GM13976 (cell line): Measurements from ENCODE around the gene ATP2C2.
"Not testable (repeated sequence)": the region's sequence is repeated elsewhere in the genome, so short reads cannot be mapped to it uniquely, and the experiment has no call there.

Experiments
- DNase-seq: peaks from one replicate; pipeline ENCODE4 v3.0.0; 2012; ENCODE audit warnings: low spot score
- in situ Hi-C: fragments of 300-500 bp; cut with MboI; formaldehyde crosslinking; loops from one replicate; pipeline ENCODE4 v1.12.0; 2022; ENCODE audit warnings: low sequenced_read_pairs, mixed read lengths, inconsistent platforms; ENCODE audit not compliant: unreplicated experiment
- TF ChIP-seq, protein P1 (sequence below): IDR thresholded peaks from 2 replicates; pipeline ENCODE4 v1.5.1; 2012; ENCODE audit warnings: borderline replicate concordance, mild to moderate bottlenecking; ENCODE audit not compliant: insufficient read depth; ENCODE audit errors: extremely low read depth, missing control alignments, control extremely low read depth

ATP2C2 gene

DNA sequence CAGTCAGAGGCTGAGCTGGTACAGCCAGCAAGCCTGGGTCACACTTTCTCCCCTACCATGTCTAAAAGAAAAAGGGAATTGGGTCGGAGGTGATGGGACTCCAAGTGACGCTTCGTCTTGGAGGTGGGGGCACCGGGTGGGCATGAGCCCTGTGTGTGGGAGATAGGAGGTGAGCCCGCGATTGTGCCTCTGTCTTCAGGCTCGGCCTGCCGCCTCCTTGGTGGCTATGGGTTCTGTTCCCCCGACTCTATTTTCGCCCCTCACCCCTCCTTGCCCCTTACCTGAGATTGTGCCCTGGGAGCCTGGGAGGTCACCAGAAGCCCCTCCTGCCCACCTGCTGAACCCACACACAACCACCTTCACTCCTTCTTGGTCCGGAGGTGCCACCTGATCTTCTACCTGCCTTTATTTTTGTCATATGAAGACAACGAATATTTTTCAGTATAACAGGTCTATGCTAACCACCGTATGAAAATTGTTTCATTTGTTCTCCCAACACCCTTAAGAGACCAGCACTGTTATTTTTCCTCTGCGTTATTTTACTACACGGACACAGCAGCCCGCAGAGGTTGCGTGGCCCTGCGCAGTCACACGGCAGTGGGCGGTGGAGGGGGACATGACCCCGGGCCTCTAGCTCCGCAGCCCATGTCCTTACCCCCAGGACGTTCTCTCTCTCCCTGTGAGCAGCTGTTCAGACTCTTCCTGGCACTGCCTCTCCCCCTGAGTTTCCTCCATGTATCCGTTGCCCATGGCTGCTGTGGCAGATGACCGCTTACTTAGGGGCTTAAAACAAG, 49.9 kb downstream of the ATP2C2 start:
- TF ChIP-seq, protein P1, sequence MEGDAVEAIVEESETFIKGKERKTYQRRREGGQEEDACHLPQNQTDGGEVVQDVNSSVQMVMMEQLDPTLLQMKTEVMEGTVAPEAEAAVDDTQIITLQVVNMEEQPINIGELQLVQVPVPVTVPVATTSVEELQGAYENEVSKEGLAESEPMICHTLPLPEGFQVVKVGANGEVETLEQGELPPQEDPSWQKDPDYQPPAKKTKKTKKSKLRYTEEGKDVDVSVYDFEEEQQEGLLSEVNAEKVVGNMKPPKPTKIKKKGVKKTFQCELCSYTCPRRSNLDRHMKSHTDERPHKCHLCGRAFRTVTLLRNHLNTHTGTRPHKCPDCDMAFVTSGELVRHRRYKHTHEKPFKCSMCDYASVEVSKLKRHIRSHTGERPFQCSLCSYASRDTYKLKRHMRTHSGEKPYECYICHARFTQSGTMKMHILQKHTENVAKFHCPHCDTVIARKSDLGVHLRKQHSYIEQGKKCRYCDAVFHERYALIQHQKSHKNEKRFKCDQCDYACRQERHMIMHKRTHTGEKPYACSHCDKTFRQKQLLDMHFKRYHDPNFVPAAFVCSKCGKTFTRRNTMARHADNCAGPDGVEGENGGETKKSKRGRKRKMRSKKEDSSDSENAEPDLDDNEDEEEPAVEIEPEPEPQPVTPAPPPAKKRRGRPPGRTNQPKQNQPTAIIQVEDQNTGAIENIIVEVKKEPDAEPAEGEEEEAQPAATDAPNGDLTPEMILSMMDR: no peak
- in situ Hi-C loops: no loop called here
- no peak for DNase-seq

DNA sequence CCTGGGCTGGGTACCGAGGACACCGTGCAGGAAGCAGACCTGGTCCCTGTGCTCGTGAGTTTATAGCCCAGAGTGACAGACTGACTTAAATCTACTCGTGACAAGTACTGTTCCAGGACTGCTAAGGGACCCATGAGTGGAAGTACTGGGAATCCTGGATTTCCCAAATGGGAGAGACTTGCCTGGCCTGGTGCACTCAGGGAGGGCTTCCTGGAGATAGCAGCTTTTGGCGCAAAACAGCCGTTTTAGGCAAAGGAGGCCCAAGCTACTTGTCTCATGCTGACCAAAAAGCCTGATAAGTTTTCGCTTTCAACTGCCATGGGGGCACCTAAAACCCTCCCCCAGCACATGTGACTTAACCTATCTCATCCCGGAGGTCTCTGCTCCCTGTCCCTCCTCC, 51.4 kb downstream of the ATP2C2 start:
- in situ Hi-C loops: no loop called here
- no peak for DNase-seq
- TF ChIP-seq, protein P1: no peak

DNA sequence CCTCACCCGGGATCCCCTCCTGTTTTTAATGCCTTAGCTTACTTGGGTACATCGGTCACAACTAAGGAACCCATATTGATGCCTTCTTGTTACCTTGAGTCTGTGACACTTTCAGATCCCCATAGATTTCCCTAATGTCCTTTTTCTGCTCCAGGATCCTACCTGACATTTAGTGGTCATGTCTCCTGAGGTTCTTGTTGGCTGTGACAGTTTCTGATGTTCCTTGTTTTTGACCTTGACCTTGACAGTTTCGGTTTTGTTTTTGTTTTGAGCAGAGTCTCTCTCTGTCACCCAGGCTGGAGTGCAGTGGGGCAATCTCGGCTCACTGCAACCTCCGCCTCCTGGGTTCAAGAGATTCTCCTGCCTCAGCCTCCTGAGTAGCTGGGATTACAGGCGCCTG, 52.2 kb downstream of the ATP2C2 start:
- DNase-seq, in situ Hi-C loops: not testable (repeated sequence)

DNA sequence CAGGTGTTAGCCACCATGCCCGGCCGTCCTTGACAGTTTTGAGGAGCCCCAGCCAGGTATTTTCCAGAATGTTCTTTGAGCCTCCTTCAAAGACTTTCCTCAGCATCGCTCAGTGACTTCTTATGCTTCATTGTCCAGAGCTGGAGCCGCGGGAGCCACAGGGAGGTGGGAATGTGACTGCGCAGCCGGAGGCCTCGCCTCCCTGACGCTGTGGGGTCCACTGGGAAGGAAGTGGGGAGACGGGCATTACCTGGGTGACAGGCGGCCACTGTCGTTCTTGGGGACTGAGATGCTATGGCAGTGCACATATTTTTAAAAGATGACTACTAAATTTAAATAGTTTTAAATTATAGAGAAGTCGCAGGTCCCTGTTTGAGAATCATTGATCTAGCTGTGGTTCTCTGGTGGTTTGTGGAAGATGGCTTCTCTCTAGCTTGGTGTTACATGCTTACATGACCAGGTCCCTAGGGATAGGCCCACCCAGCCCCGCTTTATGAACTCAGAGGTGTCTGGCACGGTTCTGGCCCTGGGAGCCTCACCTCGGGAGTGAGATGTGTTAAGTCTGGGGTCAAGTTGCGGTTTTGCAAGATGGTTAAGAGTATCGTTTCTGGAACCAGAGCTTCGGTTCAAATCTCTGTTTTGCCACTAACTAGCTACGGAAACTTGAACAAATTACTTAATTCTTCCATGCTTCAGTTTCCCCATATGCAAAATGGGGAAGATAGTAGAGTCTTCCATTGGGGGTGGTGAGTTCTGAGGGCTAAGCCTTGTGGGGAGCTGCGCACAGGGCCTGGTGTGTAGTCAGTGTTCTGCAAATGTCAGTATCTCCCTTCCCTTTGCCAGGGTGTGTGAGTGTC, 53.0 kb downstream of the ATP2C2 start:
- in situ Hi-C loops: no loop called here

DNA sequence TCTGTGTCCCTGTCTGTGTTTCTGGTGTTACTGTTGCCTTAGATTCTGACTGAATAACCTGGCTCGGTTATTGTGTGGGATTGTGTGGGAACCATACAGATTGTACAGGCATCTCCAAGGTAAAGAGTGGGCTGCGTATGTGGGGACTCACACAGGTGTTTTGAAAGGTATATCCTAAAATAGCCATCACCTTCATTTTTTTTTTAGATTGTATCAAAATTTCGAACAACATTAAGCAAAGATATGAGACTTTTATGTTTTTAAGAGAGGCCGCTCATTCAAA, 53.5 kb downstream of the ATP2C2 start:
- TF ChIP-seq, protein P1: no peak
- in situ Hi-C loops: no loop called here
- DNase-seq: no peak

More for the DNA sequence above, 53.0 kb downstream of the ATP2C2 start:
- DNase-seq: no peak
- TF ChIP-seq, protein P1: no peak

DNA sequence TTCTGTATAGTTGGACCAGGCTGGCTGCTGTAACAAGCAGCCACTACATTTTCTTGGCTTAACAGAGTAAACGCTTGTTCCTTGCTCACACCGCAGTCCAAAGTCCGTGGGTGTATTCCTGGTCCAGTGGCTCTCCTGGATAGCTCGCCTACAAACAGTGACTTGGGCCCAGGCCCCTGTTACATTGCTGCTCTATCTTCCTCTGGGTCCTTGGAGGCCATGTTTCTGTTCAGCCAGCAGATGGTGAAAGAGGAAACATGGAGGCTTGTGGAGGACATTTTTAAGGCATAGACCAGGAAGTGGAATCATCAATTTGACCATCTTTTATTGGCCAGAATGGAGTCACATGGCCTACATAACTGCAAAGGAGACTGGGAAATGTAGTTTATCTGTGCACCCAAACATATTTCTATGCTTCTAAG, 55.1 kb downstream of the ATP2C2 start:
- in situ Hi-C loops: no loop called here
- DNase-seq: peak; percentile 49
- TF ChIP-seq, protein P1: no peak

DNA sequence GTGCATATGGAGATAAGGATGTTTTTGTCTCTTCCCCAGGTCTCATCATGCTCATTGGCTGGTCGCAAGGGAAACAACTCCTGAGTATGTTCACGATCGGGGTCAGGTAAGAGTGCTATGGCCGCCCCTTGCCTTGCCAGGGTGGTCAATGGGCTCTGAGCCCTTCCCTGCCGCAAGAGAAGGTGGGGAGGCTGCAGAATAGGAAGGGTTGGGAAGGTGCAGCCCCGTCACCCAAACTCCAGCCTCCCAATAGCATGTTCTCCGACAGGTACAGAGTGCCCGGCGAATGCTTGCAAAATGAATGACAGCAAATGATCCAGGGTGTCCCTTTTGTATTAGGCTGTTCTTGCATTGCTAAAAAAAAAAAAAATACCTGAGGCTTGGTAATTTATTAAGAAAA, 57.4 kb downstream of the ATP2C2 start:
- TF ChIP-seq, protein P1: no peak
- DNase-seq: no peak
- in situ Hi-C loops: no loop called here
